Cardiac muscle cell (in vitro differentiated cells and primary cell): Measurements from ENCODE around the gene PRRT1B. TPM values are rescaled to one million over a fixed set of nuclear protein-coding genes. Genes with fewer than 3 reads are reported as not detected.

ENCODE experiments used
- DNase-seq, 2 donors: peaks; one replicate each; pipeline versions ENCODE4 v3.0.0 to v3.0.0-alpha.2; 2010 to 2017; ENCODE audit warnings: low read depth in 1 of 2, low spot score in 1 of 2
- H3K27ac ChIP-seq: fragments of 200-600 bp; sonication (generic); 2 replicates; pipeline ENCODE4 v1.5.1; 2016
- H3K27me3 ChIP-seq: fragments of 200-600 bp; sonication (generic); 2 replicates; pipeline ENCODE4 v1.6.0; 2016; ENCODE audit warnings: control low read depth
- H3K36me3 ChIP-seq: fragments of 200-600 bp; sonication (generic); 2 replicates; pipeline ENCODE4 v1.5.1; 2016; ENCODE audit warnings: control low read depth
- H3K4me1 ChIP-seq: fragments of 200-600 bp; sonication (generic); 2 replicates; pipeline ENCODE4 v1.8.1; 2017; ENCODE audit warnings: low read depth, mild to moderate bottlenecking, mixed run types
- H3K4me3 ChIP-seq: fragments of 200-600 bp; sonication (generic); 2 replicates; pipeline ENCODE4 v1.5.1; 2016; ENCODE audit warnings: mild to moderate bottlenecking
- H3K9me3 ChIP-seq: fragments of 200-600 bp; sonication (generic); 2 replicates; pipeline ENCODE4 v1.5.1; 2017; ENCODE audit warnings: low read depth, mild to moderate bottlenecking, control low read depth
- CTCF ChIP-seq: IDR thresholded peaks from 2 replicates; pipeline ENCODE4 v1.5.1; 2012; ENCODE audit warnings: low read depth, mild to moderate bottlenecking, low read length
- polyA plus RNA-seq: library from polyadenylated mRNA; unstranded; fragments of >200 nt; fragmentation: Nextera tagmentation; extraction: Ambion mirVana; gene quantifications from 2 replicates; pipeline ENCODE4 v1.2.1, GENCODE V29; 2016
- total RNA-seq: library from RNA; depleted of rRNA; stranded (reverse); fragments of >200 nt; gene quantifications from 2 replicates; pipeline ENCODE4 v1.2.3, GENCODE V29; 2016

The PRRT1B gene
- total and polyA plus RNA-seq, 2 experiments from 2014 or later, result not detected

GRCh38 chr9:131578731-131579504 lies 33.6 kb downstream of the PRRT1B start:
- Histone ChIP-seq H3K27ac (no peak overlapping the region), H3K4me1 (no peaks in the 10 kb centered on the region), H3K9me3 (no peaks in the 10 kb centered on the region), H3K27me3 (no peaks in the 10 kb centered on the region), H3K36me3 (peaks cover 5% of the 10 kb centered on the region), H3K4me3 (no peak overlapping the region)
- TF ChIP-seq CTCF, result no peak
- no peak for DNase-seq

- DNase-seq, result no peak
- H3K4me3 ChIP-seq, result no peak overlapping the region
- H3K36me3 ChIP-seq, result peaks cover 11% of the 10 kb centered on the region
- H3K27ac ChIP-seq, result no peak overlapping the region
- no peaks in the 10 kb centered on the region for H3K4me1 ChIP-seq
- TF ChIP-seq CTCF, result no peak
- H3K27me3 ChIP-seq, result no peaks in the 10 kb centered on the region
- H3K9me3 ChIP-seq, result no peaks in the 10 kb centered on the region
Observed at GRCh38 chr9:131579789-131580211, 34.5 kb downstream of the PRRT1B start.

- Histone ChIP-seq H3K36me3 (peaks cover 13% of the 10 kb centered on the region), H3K4me3 (no peak overlapping the region), H3K9me3 (no peaks in the 10 kb centered on the region), H3K27ac (no peak overlapping the region), H3K27me3 (no peaks in the 10 kb centered on the region), H3K4me1 (no peaks in the 10 kb centered on the region)
- DNase-seq, result no peak
- no peak for TF ChIP-seq CTCF
Observed at GRCh38 chr9:131580358-131580757, 35.0 kb downstream of the PRRT1B start.

GRCh38 chr9:131582056-131582455 lies 36.7 kb downstream of the PRRT1B start:
- no peak overlapping the region for H3K27ac ChIP-seq
- TF ChIP-seq CTCF, result no peak
- H3K4me1 ChIP-seq, result no peaks in the 10 kb centered on the region
- no peak for DNase-seq
- no peak overlapping the region for H3K4me3 ChIP-seq
- H3K36me3 ChIP-seq, result peaks cover 13% of the 10 kb centered on the region
- no peaks in the 10 kb centered on the region for H3K9me3 ChIP-seq
- no peaks in the 10 kb centered on the region for H3K27me3 ChIP-seq

- Histone ChIP-seq H3K4me1 (no peaks in the 10 kb centered on the region), H3K27me3 (no peaks in the 10 kb centered on the region), H3K9me3 (no peaks in the 10 kb centered on the region), H3K27ac (no peak overlapping the region), H3K4me3 (no peak overlapping the region), H3K36me3 (peaks cover 13% of the 10 kb centered on the region)
- no peak for DNase-seq
- no peak for TF ChIP-seq CTCF
Observed at GRCh38 chr9:131582466-131583336, 37.4 kb downstream of the PRRT1B start.
